Transverse colon (tissue), 4 donors: Measurements from ENCODE around the gene ARL6IP1.

Experiments
- POLR2A ChIP-seq: fragments of 450-650 bp; IDR thresholded peaks from one replicate; pipeline ENCODE4 v1.6.1; 2016; ENCODE audit warnings: antibody characterized with exemption, mild to moderate bottlenecking, moderate library complexity
- POLR2AphosphoS5 ChIP-seq, 3 donors: sonication (generic); formaldehyde crosslinking; IDR thresholded peaks; one replicate each; pipeline ENCODE4 v1.6.1; 2016; ENCODE audit warnings: antibody characterized with exemption in 3 of 3
- TF ChIP-seq, protein P1 (sequence below), 5 experiments: fragments of 200-600 bp in 3 of 5; fragments of 450-650 bp in 2 of 5; sonication (generic) in 3 of 5; IDR thresholded peaks; 1 replicate in 2 of 5; 2 replicates in 3 of 5; pipeline ENCODE4 v1.5.1; 2016 to 2017; ENCODE audit warnings: antibody characterized with exemption in 5 of 5, inconsistent platforms in 3 of 5, mild to moderate bottlenecking in 2 of 5, moderate library complexity in 1 of 5

DNA sequence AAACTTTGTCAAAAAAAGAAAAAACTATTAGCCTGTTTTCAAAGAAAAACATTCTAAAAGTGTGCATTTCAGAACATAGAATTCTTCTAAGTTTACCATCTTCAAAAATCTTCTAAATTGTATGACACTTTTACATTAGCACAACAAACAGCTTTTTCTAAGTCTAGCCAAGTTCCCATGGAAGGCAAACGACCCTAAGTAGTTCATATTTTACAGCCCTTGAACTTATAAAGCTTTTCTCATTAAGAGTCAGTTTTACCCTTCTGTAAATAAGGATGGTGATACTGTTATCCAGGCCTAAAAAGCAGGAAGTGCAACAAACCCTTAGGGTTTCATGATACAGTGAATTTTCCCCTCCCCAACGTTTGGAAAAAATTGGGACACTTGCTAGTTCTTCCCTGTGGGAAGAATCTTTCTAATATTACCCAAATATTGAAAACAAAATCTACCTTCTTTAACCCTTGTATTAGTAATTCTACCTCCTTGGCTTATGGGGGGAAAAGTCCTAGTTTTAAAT lies 4.0 kb upstream of the ARL6IP1 start:
- TF ChIP-seq POLR2A (no peak), POLR2AphosphoS5 (IDR thresholded peaks at IDR 0.05) (no peak)
- TF ChIP-seq, protein P1, sequence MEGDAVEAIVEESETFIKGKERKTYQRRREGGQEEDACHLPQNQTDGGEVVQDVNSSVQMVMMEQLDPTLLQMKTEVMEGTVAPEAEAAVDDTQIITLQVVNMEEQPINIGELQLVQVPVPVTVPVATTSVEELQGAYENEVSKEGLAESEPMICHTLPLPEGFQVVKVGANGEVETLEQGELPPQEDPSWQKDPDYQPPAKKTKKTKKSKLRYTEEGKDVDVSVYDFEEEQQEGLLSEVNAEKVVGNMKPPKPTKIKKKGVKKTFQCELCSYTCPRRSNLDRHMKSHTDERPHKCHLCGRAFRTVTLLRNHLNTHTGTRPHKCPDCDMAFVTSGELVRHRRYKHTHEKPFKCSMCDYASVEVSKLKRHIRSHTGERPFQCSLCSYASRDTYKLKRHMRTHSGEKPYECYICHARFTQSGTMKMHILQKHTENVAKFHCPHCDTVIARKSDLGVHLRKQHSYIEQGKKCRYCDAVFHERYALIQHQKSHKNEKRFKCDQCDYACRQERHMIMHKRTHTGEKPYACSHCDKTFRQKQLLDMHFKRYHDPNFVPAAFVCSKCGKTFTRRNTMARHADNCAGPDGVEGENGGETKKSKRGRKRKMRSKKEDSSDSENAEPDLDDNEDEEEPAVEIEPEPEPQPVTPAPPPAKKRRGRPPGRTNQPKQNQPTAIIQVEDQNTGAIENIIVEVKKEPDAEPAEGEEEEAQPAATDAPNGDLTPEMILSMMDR (IDR thresholded peaks at IDR 0.05) = no peak
